Activated naive CD8-positive, alpha-beta T cell treated with anti-CD3 and anti-CD28 coated beads for 36 hours (primary cell): ENCODE results near the gene IFT80. TPM values are rescaled to one million over a fixed set of nuclear protein-coding genes. Genes with fewer than 3 reads are reported as not detected.

Source experiments
- DNase-seq: peaks from one replicate; pipeline ENCODE4 v3.0.0; 2021
- H3K27ac Mint-ChIP-seq: one replicate; pipeline ENCODE4 v1.8.0; 2022; ENCODE audit warnings: mild to moderate bottlenecking, moderate library complexity, mixed read lengths
- H3K27me3 Mint-ChIP-seq: one replicate; pipeline ENCODE4 v1.8.0; 2022; ENCODE audit warnings: mild to moderate bottlenecking, mixed read lengths
- H3K36me3 Mint-ChIP-seq: one replicate; pipeline ENCODE4 v1.8.0; 2021; ENCODE audit warnings: mild to moderate bottlenecking, mixed read lengths
- H3K4me1 Mint-ChIP-seq: one replicate; pipeline ENCODE4 v1.8.0; 2021; ENCODE audit warnings: mixed read lengths
- H3K4me3 Mint-ChIP-seq: one replicate; pipeline ENCODE4 v1.8.0; 2022; ENCODE audit warnings: mild to moderate bottlenecking, moderate library complexity, mixed read lengths
- H3K9me3 Mint-ChIP-seq: one replicate; pipeline ENCODE4 v1.8.0; 2022; ENCODE audit warnings: mixed read lengths
- total RNA-seq, 2 experiments: library from RNA; stranded (reverse); gene quantifications; one replicate each; pipeline ENCODE4 v1.2.3, GENCODE V29; 2021

Gene IFT80
- total RNA-seq, 2 experiments from 2014 or later, result 11.2 to 12.2 TPM

GRCh38 chr3:160226026-160226907 is 172.8 kb downstream of the IFT80 start:
- Mint-ChIP-seq H3K36me3 (no peaks in the 10 kb centered on the region), H3K27ac (no peak overlapping the region), H3K27me3 (peaks cover 62% of the 10 kb centered on the region), H3K4me3 (peak overlapping the region; percentile 70), H3K4me1 (peaks cover 10% of the 10 kb centered on the region), H3K9me3 (no peaks in the 10 kb centered on the region)
- no peak for DNase-seq

- Mint-ChIP-seq H3K27me3 (peaks cover 64% of the 10 kb centered on the region), H3K27ac (no peak within 1 kb of the TSS), H3K4me3 (peak within 1 kb of the TSS; percentile 73), H3K36me3 (no peaks in the 10 kb centered on the region), H3K4me1 (peaks cover 10% of the 10 kb centered on the region), H3K9me3 (no peaks in the 10 kb centered on the region)
- DNase-seq, result peak; percentile 71
Measured at GRCh38 chr3:160225176-160226025, 173.6 kb downstream of the IFT80 start, which contains the start of gene C3orf80. Gene C3orf80 (plus strand): TSS chr3:160225422. CDS start chr3:160225636, 214 bp downstream.

GRCh38 chr3:160224811-160225175 is 174.2 kb downstream of the IFT80 start:
- Mint-ChIP-seq H3K27me3 (peaks cover 64% of the 10 kb centered on the region), H3K27ac (no peak overlapping the region), H3K9me3 (no peaks in the 10 kb centered on the region), H3K36me3 (no peaks in the 10 kb centered on the region), H3K4me1 (peaks cover 10% of the 10 kb centered on the region), H3K4me3 (peak overlapping the region; percentile 73)
- DNase-seq, result no peak

GRCh38 chr3:160224256-160224655 is 174.8 kb downstream of the IFT80 start:
- no peak overlapping the region for H3K27ac Mint-ChIP-seq
- H3K27me3 Mint-ChIP-seq, result peaks cover 65% of the 10 kb centered on the region
- H3K36me3 Mint-ChIP-seq, result no peaks in the 10 kb centered on the region
- no peak overlapping the region for H3K4me3 Mint-ChIP-seq
- H3K9me3 Mint-ChIP-seq, result no peaks in the 10 kb centered on the region
- no peak for DNase-seq
- peaks cover 10% of the 10 kb centered on the region for H3K4me1 Mint-ChIP-seq

GRCh38 chr3:160221019-160221418 is 178.0 kb downstream of the IFT80 start:
- Mint-ChIP-seq H3K27me3 (peaks cover 57% of the 10 kb centered on the region), H3K36me3 (no peaks in the 10 kb centered on the region), H3K27ac (no peak overlapping the region), H3K4me1 (peaks cover 5% of the 10 kb centered on the region), H3K9me3 (no peaks in the 10 kb centered on the region), H3K4me3 (no peak overlapping the region)
- DNase-seq, result no peak

GRCh38 chr3:160220038-160220437 is 179.0 kb downstream of the IFT80 start:
- DNase-seq, result no peak
- H3K27me3 Mint-ChIP-seq, result peaks cover 55% of the 10 kb centered on the region
- no peak overlapping the region for H3K4me3 Mint-ChIP-seq
- no peaks in the 10 kb centered on the region for H3K9me3 Mint-ChIP-seq
- H3K36me3 Mint-ChIP-seq, result no peaks in the 10 kb centered on the region
- peaks cover 5% of the 10 kb centered on the region for H3K4me1 Mint-ChIP-seq
- no peak overlapping the region for H3K27ac Mint-ChIP-seq

GRCh38 chr3:160218136-160218535 is 180.9 kb downstream of the IFT80 start:
- H3K27me3 Mint-ChIP-seq, result peaks cover 40% of the 10 kb centered on the region
- no peaks in the 10 kb centered on the region for H3K4me1 Mint-ChIP-seq
- H3K9me3 Mint-ChIP-seq, result no peaks in the 10 kb centered on the region
- H3K36me3 Mint-ChIP-seq, result no peaks in the 10 kb centered on the region
- no peak overlapping the region for H3K4me3 Mint-ChIP-seq
- no peak overlapping the region for H3K27ac Mint-ChIP-seq
- DNase-seq, result no peak

GRCh38 chr3:160217675-160218074 is 181.3 kb downstream of the IFT80 start:
- H3K27me3 Mint-ChIP-seq, result peaks cover 37% of the 10 kb centered on the region

GRCh38 chr3:160213191-160213590 is 185.8 kb downstream of the IFT80 start:
- Mint-ChIP-seq H3K36me3 (no peaks in the 10 kb centered on the region), H3K4me1 (no peaks in the 10 kb centered on the region), H3K9me3 (no peaks in the 10 kb centered on the region), H3K27me3 (peaks cover 29% of the 10 kb centered on the region), H3K27ac (no peak overlapping the region), H3K4me3 (no peak overlapping the region)
- DNase-seq, result no peak

More at GRCh38 chr3:160217675-160218074, 181.3 kb downstream of the IFT80 start:
- no peaks in the 10 kb centered on the region for H3K36me3 Mint-ChIP-seq
- H3K4me1 Mint-ChIP-seq, result no peaks in the 10 kb centered on the region
- no peak overlapping the region for H3K27ac Mint-ChIP-seq
- no peak overlapping the region for H3K4me3 Mint-ChIP-seq
- no peaks in the 10 kb centered on the region for H3K9me3 Mint-ChIP-seq
- no peak for DNase-seq

GRCh38 chr3:160210799-160211221 is 188.2 kb downstream of the IFT80 start:
- Mint-ChIP-seq H3K27me3 (peaks cover 22% of the 10 kb centered on the region), H3K36me3 (no peaks in the 10 kb centered on the region), H3K4me1 (no peaks in the 10 kb centered on the region), H3K9me3 (no peaks in the 10 kb centered on the region), H3K27ac (no peak overlapping the region), H3K4me3 (no peak overlapping the region)
- DNase-seq, result no peak

- no peaks in the 10 kb centered on the region for H3K36me3 Mint-ChIP-seq
- no peak for DNase-seq
- H3K27me3 Mint-ChIP-seq, result peaks cover 22% of the 10 kb centered on the region
- no peaks in the 10 kb centered on the region for H3K4me1 Mint-ChIP-seq
- H3K27ac Mint-ChIP-seq, result no peak overlapping the region
- H3K9me3 Mint-ChIP-seq, result no peaks in the 10 kb centered on the region
- H3K4me3 Mint-ChIP-seq, result no peak overlapping the region
Measured at GRCh38 chr3:160210341-160210740, 188.7 kb downstream of the IFT80 start.

Other genes starting within 250 kb of the IFT80 start
- not detected for gene C3orf80, start 173.8 kb downstream of the IFT80 start, total RNA-seq
- 100 to 1,000 TPM; 153 to 164 TPM for gene SMC4, start 425 bp upstream of the IFT80 start, total RNA-seq
- gene TRIM59, start 50.6 kb upstream of the IFT80 start, total RNA-seq, result 10 to 100 TPM; 43.3 to 44.0 TPM
- gene KPNA4, start 166.3 kb upstream of the IFT80 start, total RNA-seq, result 10 to 100 TPM; 64.8 to 67.8 TPM